ENCODE results near the gene CASK.

The CASK gene

DNA sequence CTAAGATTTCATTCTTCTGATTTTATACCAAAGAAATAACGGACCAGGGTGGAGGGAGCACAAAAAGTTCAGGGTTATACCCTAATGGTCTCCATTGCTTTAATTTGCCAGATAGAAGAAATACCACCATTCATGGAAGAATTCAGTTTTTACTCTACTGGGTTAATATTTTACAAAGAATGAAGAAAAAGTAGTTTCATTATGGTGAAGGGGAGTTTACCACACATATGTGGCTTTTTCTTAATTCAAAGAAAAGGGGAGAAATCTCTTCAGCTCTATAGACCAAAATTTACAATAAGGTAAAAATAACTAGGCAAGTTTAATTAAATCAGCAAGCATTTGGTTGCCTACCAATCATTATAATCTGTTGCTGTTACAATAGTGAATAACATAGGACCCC lies 37.6 kb downstream of the CASK start:
- Histone ChIP-seq H3K9me3 (ENCODE audit: severe bottlenecking) (no peaks in the 10 kb centered on the region), H3K4me3 (ENCODE audit: low read depth, low read length) (no peak overlapping the region), H3K27ac (no peak overlapping the region), H3K36me3 (no peaks in the 10 kb centered on the region), H3K27me3 (ENCODE audit: insufficient read depth, low read depth, severe bottlenecking) (no peaks in the 10 kb centered on the region)
- DNase-seq: no peak
- TF ChIP-seq, protein P1, sequence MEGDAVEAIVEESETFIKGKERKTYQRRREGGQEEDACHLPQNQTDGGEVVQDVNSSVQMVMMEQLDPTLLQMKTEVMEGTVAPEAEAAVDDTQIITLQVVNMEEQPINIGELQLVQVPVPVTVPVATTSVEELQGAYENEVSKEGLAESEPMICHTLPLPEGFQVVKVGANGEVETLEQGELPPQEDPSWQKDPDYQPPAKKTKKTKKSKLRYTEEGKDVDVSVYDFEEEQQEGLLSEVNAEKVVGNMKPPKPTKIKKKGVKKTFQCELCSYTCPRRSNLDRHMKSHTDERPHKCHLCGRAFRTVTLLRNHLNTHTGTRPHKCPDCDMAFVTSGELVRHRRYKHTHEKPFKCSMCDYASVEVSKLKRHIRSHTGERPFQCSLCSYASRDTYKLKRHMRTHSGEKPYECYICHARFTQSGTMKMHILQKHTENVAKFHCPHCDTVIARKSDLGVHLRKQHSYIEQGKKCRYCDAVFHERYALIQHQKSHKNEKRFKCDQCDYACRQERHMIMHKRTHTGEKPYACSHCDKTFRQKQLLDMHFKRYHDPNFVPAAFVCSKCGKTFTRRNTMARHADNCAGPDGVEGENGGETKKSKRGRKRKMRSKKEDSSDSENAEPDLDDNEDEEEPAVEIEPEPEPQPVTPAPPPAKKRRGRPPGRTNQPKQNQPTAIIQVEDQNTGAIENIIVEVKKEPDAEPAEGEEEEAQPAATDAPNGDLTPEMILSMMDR (IDR thresholded peaks at IDR 0.05; ENCODE audit: low read depth, low read length): no peak

DNA sequence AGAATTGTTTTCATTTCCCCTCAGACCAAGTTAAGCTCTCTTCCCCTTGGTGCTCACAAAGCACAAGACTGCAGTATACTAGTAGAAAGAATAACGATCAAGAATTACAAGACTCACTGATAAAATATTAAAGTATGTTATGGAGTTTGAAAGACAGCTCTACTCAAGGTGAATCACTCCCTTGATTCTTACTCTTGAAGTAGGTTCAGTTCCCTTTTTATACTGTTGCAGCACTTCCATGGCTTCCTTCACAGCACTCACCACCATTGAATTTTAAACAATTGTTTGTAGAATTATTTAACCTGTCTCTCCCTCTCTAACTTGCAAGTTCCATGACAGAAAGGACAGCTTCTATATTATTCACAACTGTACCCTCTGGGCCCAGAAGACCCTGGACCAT lies 42.2 kb downstream of the CASK start:
- TF ChIP-seq, protein P1 (IDR thresholded peaks at IDR 0.05; ENCODE audit: low read depth, low read length): no peak
- no peaks in the 10 kb centered on the region for H3K9me3 ChIP-seq (ENCODE audit: severe bottlenecking)
- H3K4me3 ChIP-seq (ENCODE audit: low read depth, low read length): no peak overlapping the region
- H3K27ac ChIP-seq: no peak overlapping the region
- no peak for DNase-seq
- H3K27me3 ChIP-seq (ENCODE audit: insufficient read depth, low read depth, severe bottlenecking): no peaks in the 10 kb centered on the region
- no peaks in the 10 kb centered on the region for H3K36me3 ChIP-seq

DNA sequence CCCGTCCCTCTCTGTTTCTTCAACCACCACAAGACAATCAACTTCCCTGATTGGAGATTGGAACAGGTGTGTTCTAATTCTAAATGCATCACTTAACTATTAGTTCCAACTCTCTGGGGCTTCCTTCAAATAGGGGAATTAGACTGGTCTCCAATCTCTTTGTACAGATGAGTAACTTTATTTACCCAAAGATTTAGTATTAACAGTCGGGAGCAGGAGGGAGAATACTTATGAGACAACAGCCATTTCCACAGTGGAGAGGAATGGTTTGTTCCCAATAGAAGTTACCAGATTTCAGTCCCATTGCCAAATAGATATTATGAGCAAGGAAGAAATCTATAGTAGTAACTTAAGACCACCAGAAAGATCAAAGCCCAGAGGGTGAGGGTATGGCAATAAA lies 46.2 kb downstream of the CASK start:
- DNase-seq: no peak
- TF ChIP-seq, protein P1 (IDR thresholded peaks at IDR 0.05; ENCODE audit: low read depth, low read length): no peak
- no peaks in the 10 kb centered on the region for H3K27me3 ChIP-seq (ENCODE audit: insufficient read depth, low read depth, severe bottlenecking)

DNA sequence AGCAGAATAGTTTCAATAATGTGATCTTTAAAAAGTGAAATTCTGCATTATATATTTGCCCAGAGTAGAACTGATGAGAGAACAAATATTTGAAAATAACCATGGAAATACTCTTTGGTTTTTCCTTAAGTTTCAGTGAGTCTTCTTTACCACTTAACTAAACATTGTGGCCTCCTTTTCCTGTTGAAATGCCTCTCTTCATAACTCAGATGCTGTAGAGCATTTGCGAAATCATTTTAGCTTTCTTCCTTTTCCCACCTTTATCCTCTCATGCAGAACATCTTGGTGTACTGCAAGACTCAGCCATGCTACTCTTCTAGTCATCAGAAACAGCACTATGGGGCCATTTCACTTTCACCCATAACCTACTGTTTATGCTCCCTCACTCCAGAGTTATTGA lies 48.2 kb downstream of the CASK start:
- TF ChIP-seq, protein P1 (IDR thresholded peaks at IDR 0.05; ENCODE audit: low read depth, low read length): no peak
- no peak for DNase-seq
- H3K27me3 ChIP-seq (ENCODE audit: insufficient read depth, low read depth, severe bottlenecking): no peaks in the 10 kb centered on the region
- peaks cover 4% of the 10 kb centered on the region for H3K9me3 ChIP-seq (ENCODE audit: severe bottlenecking)
- no peak overlapping the region for H3K4me3 ChIP-seq (ENCODE audit: low read depth, low read length)
- H3K36me3 ChIP-seq: no peaks in the 10 kb centered on the region
- no peak overlapping the region for H3K27ac ChIP-seq

More for the DNA sequence above, 46.2 kb downstream of the CASK start:
- no peak overlapping the region for H3K27ac ChIP-seq
- H3K4me3 ChIP-seq (ENCODE audit: low read depth, low read length): no peak overlapping the region
- H3K9me3 ChIP-seq (ENCODE audit: severe bottlenecking): peaks cover 4% of the 10 kb centered on the region
- H3K36me3 ChIP-seq: no peaks in the 10 kb centered on the region

DNA sequence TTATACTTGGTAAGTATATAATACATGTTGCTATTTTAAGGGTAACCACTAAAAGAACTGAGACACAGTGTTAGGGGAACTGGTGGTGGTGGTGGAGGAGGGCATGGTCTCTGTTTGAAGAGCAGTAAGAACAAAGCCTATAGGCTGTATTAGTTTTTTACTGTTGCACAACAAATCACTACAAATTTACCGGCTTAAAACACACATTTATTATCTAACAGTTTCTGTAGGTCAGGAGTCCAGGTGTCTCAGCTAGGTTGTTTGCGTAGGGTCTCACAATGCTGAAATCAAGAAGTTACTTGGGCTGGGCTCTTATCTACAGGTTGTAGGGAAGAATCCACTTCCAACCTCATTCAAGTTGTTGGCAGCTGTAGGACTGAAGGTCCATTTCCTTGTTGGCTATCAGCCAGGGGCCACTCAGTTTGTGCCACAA lies 52.6 kb downstream of the CASK start:
- TF ChIP-seq, protein P1 (IDR thresholded peaks at IDR 0.05; ENCODE audit: low read depth, low read length): no peak
- H3K27ac ChIP-seq: no peak overlapping the region
- DNase-seq: no peak
- no peak overlapping the region for H3K4me3 ChIP-seq (ENCODE audit: low read depth, low read length)
- no peaks in the 10 kb centered on the region for H3K36me3 ChIP-seq
- peaks cover 4% of the 10 kb centered on the region for H3K9me3 ChIP-seq (ENCODE audit: severe bottlenecking)
- H3K27me3 ChIP-seq (ENCODE audit: insufficient read depth, low read depth, severe bottlenecking): no peaks in the 10 kb centered on the region

DNA sequence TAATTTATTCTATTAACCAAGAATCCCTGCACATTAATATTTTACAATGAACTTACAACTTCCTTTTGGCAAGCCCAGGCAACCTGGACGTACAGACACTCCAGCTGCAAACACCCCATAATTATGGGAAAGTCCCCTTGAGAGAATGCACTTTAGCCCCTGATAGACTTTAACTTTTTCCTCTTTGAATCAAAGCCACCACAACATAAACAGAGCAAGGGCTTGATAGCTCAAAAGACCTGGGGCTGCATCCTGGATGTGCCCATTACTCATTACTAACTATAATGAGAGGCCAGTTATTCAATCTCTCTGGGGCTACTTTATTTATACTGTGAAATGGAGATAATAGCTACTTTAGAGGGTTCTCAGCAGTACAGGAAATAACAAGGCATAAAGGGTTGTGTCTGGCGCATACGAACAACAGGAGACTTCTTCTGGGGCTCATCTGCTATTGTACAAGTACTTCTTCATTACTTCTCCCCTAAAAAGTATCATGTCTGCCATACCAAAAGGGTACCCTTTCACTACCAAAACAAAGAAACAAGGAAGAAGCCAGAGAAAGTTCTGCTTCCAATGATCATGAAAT lies 54.9 kb downstream of the CASK start:
- TF ChIP-seq, protein P1 (IDR thresholded peaks at IDR 0.05; ENCODE audit: low read depth, low read length): no peak
- Histone ChIP-seq H3K27me3 (ENCODE audit: insufficient read depth, low read depth, severe bottlenecking) (no peaks in the 10 kb centered on the region), H3K36me3 (no peaks in the 10 kb centered on the region), H3K27ac (no peak overlapping the region), H3K9me3 (ENCODE audit: severe bottlenecking) (no peaks in the 10 kb centered on the region), H3K4me3 (ENCODE audit: low read depth, low read length) (no peak overlapping the region)
- DNase-seq: no peak
